Fibroblast of lung (primary cell): ENCODE data around the gene XXYLT1.

Experiments used
- CTCF ChIP-seq, 2 donors: IDR thresholded peaks in 1 of 2; conservative IDR thresholded peaks in 1 of 2; 1 replicate in 1 of 2; 2 replicates in 1 of 2; pipeline ENCODE4 v1.5.1; 2011 to 2012; ENCODE audit warnings: low read length in 2 of 2, control low read depth in 1 of 2, inconsistent platforms in 1 of 2, low read depth in 1 of 2, mild to moderate bottlenecking in 1 of 2
- EZH2 ChIP-seq: IDR thresholded peaks from 2 replicates; pipeline ENCODE4 v1.5.1; 2012; ENCODE audit warnings: low read length, control low read depth, mild to moderate bottlenecking; ENCODE audit errors: missing control alignments

GRCh38 chr3:195169011-195169649, 101.8 kb downstream of the XXYLT1 start:
- TF ChIP-seq CTCF (conservative IDR thresholded peaks at IDR 0.05 in 1 of 2, IDR thresholded peaks at IDR 0.05 in 1 of 2; ENCODE audit: low read depth in 1 of 2, low read length in 2 of 2) (no peak), EZH2 (no peak)
